ENCODE data around the gene KDELR3. TPM values are rescaled to one million over a fixed set of nuclear protein-coding genes. Genes with fewer than 3 reads are reported as not detected.

Gene KDELR3
- total and polyA plus RNA-seq, 10 of the 15 experiments (the other 5 are each of a cell fraction or from before 2014, with no cell fraction given) = 0.15 to 0.98 (median 0.25) TPM; not detected in 1

- no peak overlapping the region for H3K9ac ChIP-seq (ENCODE audit: control insufficient read depth, insufficient read depth, low read length)
- no peak overlapping the region for H2AFZ ChIP-seq (ENCODE audit: control insufficient read depth, low read depth, low read length)
- CTCF ChIA-PET = interaction anchor here (0.6 kb wide), 1 partner anchor 77 kb away, joined by 3 read pairs; no protein-coding TSS in a partner anchor
- FAIRE-seq = no peak
- H4K20me1 ChIP-seq (ENCODE audit: control insufficient read depth, insufficient read depth) = peaks cover 6% of the 10 kb centered on the region; the same call in 1 of the 2 replicates
- RAD21 ChIA-PET (ENCODE audit: unreplicated experiment) = no interaction called here
- peaks cover 25 to 69% of the 10 kb centered on the region in 2 experiments for H3K36me3 ChIP-seq (ENCODE audit: control insufficient read depth in 2 of 2, insufficient read depth in 2 of 2, low read length in 1 of 2)
- SMC1A ChIA-PET (ENCODE audit: uncharacterized antibody, unreplicated experiment) = interaction anchor here (1.6 kb wide), 1 partner anchor 26 kb away, joined by 4 read pairs; no protein-coding TSS in a partner anchor
- H3K27me3 ChIP-seq (replicated peaks in 1 of 2; ENCODE audit: control insufficient read depth in 2 of 2, insufficient read depth in 2 of 2, low read length in 1 of 2) = no peaks in the 10 kb centered on the region
- no peaks in the 10 kb centered on the region for H3K4me1 ChIP-seq (ENCODE audit: control insufficient read depth, insufficient read depth, low read length)
- in situ Hi-C loops (cut with MboI) (no loop called here), intact Hi-C loops (cut with micrococcal nuclease; ENCODE audit: unreplicated experiment) (no loop called here)
- no peak overlapping the region for H3K4me2 ChIP-seq (ENCODE audit: control insufficient read depth, insufficient read depth)
- peaks cover 24% of the 10 kb centered on the region for H3K79me2 ChIP-seq (ENCODE audit: control insufficient read depth, insufficient read depth, low read length)
- TF ChIP-seq, protein P1, sequence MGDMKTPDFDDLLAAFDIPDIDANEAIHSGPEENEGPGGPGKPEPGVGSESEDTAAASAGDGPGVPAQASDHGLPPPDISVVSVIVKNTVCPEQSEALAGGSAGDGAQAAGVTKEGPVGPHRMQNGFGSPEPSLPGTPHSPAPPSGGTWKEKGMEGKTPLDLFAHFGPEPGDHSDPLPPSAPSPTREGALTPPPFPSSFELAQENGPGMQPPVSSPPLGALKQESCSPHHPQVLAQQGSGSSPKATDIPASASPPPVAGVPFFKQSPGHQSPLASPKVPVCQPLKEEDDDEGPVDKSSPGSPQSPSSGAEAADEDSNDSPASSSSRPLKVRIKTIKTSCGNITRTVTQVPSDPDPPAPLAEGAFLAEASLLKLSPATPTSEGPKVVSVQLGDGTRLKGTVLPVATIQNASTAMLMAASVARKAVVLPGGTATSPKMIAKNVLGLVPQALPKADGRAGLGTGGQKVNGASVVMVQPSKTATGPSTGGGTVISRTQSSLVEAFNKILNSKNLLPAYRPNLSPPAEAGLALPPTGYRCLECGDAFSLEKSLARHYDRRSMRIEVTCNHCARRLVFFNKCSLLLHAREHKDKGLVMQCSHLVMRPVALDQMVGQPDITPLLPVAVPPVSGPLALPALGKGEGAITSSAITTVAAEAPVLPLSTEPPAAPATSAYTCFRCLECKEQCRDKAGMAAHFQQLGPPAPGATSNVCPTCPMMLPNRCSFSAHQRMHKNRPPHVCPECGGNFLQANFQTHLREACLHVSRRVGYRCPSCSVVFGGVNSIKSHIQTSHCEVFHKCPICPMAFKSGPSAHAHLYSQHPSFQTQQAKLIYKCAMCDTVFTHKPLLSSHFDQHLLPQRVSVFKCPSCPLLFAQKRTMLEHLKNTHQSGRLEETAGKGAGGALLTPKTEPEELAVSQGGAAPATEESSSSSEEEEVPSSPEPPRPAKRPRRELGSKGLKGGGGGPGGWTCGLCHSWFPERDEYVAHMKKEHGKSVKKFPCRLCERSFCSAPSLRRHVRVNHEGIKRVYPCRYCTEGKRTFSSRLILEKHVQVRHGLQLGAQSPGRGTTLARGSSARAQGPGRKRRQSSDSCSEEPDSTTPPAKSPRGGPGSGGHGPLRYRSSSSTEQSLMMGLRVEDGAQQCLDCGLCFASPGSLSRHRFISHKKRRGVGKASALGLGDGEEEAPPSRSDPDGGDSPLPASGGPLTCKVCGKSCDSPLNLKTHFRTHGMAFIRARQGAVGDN (IDR thresholded peaks at IDR 0.05) = no peak
- TF ChIP-seq ZNF592 (IDR thresholded peaks at IDR 0.05) (no peak), IKZF2 (IDR thresholded peaks at IDR 0.05) (no peak)
- TF ChIP-seq, protein P2, sequence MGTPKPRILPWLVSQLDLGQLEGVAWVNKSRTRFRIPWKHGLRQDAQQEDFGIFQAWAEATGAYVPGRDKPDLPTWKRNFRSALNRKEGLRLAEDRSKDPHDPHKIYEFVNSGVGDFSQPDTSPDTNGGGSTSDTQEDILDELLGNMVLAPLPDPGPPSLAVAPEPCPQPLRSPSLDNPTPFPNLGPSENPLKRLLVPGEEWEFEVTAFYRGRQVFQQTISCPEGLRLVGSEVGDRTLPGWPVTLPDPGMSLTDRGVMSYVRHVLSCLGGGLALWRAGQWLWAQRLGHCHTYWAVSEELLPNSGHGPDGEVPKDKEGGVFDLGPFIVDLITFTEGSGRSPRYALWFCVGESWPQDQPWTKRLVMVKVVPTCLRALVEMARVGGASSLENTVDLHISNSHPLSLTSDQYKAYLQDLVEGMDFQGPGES (IDR thresholded peaks at IDR 0.05) = no peak
- no peak for ATAC-seq
- BruUV-seq (replicated peaks) = no TSS peak
- no peak for DNase-seq (ENCODE audit: low read depth, low spot score)
- H3K9me3 ChIP-seq (replicated peaks; ENCODE audit: control insufficient read depth, insufficient read depth, low read length) = no peaks in the 10 kb centered on the region
- POLR2A ChIA-PET = interaction anchor here (0.5 kb wide), 1 partner anchor 297 kb away, joined by 3 read pairs; no protein-coding TSS in a partner anchor
- no peak overlapping the region for H3K4me3 ChIP-seq
- 97% methylated on average over 11 of the region's 12 CpGs for WGBS (ENCODE audit: insufficient coverage, insufficient replicate concordance, low lambda C conversion rate, missing lambda C conversion rate)
- no peak overlapping the region for H3K27ac ChIP-seq (ENCODE audit: control insufficient read depth, insufficient read depth)
These were observed 27.0 kb downstream of the KDELR3 start for GRCh38 chr22:38494939-38495338.
